GM12872 (cell line): ENCODE measurements around the gene C2orf66.

ENCODE experiments used
- CTCF ChIP-seq: IDR thresholded peaks from 3 replicates; pipeline ENCODE4 v1.5.1; 2011; ENCODE audit warnings: low read depth, mild to moderate bottlenecking, low read length, moderate library complexity; ENCODE audit not compliant: insufficient read depth

Gene C2orf66

GRCh38 chr2:196808083-196808665 lies 981 bp downstream of the C2orf66 start:
- 0 out of 3 replicates have a peak, but pooled peaks have one; percentile 25 for TF ChIP-seq CTCF

GRCh38 chr2:196804381-196804780 lies 4.8 kb downstream of the C2orf66 start:
- TF ChIP-seq CTCF: no peak

- no peak for TF ChIP-seq CTCF
These were observed 6.8 kb downstream of the C2orf66 start for GRCh38 chr2:196802401-196802800.

- TF ChIP-seq CTCF: no peak
These were observed 7.4 kb downstream of the C2orf66 start for GRCh38 chr2:196801674-196802261.

GRCh38 chr2:196798980-196799379 lies 10.2 kb downstream of the C2orf66 start:
- no peak for TF ChIP-seq CTCF

- no peak for TF ChIP-seq CTCF
These were observed 16.3 kb downstream of the C2orf66 start for GRCh38 chr2:196792865-196793264.

- no peak for TF ChIP-seq CTCF
These were observed 25.6 kb downstream of the C2orf66 start for GRCh38 chr2:196783431-196784094.
